ENCODE measurements around the gene IST1. TPM values are rescaled to one million over a fixed set of nuclear protein-coding genes. Genes with fewer than 3 reads are reported as not detected.

IST1 gene
- total RNA-seq, 1 donor from 2014 or later: 200 TPM

DNA sequence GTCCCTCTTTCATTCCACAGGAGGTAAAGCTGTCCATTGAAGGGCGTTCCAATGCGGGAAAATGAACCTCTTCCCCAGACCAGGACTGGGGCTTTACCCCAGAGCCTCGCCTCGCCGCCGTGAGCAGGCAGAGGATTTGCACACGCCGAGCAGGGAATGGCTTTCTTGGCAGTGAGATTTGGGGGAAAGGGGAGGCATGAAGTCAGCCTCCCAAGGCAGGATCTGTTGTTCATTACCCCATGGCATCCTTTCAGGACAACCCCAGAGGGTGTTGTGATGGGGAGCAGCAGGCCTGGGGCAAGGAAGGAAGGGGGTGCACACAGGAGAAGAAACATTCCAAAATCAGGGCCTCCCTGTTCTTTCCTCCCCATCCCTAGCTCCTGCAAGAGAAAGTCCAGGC, 43.6 kb upstream of the IST1 start:
- TF ChIP-seq, protein P1, sequence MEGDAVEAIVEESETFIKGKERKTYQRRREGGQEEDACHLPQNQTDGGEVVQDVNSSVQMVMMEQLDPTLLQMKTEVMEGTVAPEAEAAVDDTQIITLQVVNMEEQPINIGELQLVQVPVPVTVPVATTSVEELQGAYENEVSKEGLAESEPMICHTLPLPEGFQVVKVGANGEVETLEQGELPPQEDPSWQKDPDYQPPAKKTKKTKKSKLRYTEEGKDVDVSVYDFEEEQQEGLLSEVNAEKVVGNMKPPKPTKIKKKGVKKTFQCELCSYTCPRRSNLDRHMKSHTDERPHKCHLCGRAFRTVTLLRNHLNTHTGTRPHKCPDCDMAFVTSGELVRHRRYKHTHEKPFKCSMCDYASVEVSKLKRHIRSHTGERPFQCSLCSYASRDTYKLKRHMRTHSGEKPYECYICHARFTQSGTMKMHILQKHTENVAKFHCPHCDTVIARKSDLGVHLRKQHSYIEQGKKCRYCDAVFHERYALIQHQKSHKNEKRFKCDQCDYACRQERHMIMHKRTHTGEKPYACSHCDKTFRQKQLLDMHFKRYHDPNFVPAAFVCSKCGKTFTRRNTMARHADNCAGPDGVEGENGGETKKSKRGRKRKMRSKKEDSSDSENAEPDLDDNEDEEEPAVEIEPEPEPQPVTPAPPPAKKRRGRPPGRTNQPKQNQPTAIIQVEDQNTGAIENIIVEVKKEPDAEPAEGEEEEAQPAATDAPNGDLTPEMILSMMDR (IDR thresholded peaks at IDR 0.05): no peak
- ATAC-seq (no peak), DNase-seq (no peak)
- Histone ChIP-seq H3K27ac (no peak overlapping the region), H3K4me1 (peaks cover 11% of the 10 kb centered on the region), H3K4me3 (no peak overlapping the region), H3K27me3 (ENCODE audit: low read depth) (no peaks in the 10 kb centered on the region), H3K36me3 (peaks cover 79% of the 10 kb centered on the region), H3K9me3 (no peaks in the 10 kb centered on the region)
- intact Hi-C loops (cut with DNase I): no loop called here

DNA sequence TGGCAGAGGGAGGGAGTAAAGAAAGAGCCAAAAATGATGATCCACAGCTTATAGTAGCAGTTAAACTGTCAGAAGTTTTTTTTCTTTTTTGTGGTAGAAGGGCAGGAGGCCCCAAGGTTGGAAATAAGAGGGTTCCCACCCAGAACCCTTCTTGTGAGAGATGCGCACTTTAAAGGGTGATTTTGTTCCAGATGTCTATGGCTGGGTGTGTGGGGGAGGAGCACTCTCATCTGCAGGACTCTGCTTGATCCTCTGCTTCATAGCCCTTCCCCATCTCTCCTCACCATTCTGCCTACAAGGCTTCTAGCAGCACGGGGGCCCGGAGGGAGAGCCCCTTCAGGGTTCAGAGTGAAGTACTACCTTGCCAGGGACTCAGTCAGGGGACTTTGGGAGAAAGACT, 43.2 kb upstream of the IST1 start:
- H3K4me1 ChIP-seq: peaks cover 7% of the 10 kb centered on the region
- H3K4me3 ChIP-seq: no peak overlapping the region
- peaks cover 79% of the 10 kb centered on the region for H3K36me3 ChIP-seq
- H3K27ac ChIP-seq: no peak overlapping the region
- intact Hi-C loops (cut with DNase I): no loop called here
- ATAC-seq (no peak), DNase-seq (no peak)
- H3K9me3 ChIP-seq: no peaks in the 10 kb centered on the region
- TF ChIP-seq, protein P1 (IDR thresholded peaks at IDR 0.05): no peak
- H3K27me3 ChIP-seq (ENCODE audit: low read depth): no peaks in the 10 kb centered on the region

DNA sequence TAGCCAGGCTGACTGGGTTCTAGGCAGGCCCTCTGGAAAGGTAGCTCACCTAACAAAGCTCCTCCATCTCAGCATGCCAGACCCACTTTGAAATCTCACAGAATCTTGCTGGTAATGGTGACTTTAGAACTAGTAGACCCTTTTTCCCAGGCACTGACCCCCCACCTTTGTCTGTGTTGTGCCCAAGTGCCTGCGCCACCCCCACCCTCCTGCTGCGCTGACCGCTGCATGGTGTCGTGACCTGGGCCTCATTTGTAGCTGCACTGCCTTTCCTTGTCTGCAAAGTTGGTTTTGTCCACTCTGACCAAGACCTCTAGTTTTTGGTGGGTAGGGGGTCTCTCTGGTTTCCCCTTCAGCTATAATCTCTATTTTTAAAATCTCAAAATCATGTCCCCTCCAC, 42.8 kb upstream of the IST1 start:
- Histone ChIP-seq H3K36me3 (peaks cover 79% of the 10 kb centered on the region), H3K27ac (no peak overlapping the region), H3K4me1 (peaks cover 2% of the 10 kb centered on the region), H3K27me3 (ENCODE audit: low read depth) (no peaks in the 10 kb centered on the region), H3K4me3 (no peak overlapping the region), H3K9me3 (no peaks in the 10 kb centered on the region)
- DNase-seq (no peak), ATAC-seq (no peak)
- intact Hi-C loops (cut with DNase I): no loop called here
- TF ChIP-seq, protein P1 (IDR thresholded peaks at IDR 0.05): no peak

DNA sequence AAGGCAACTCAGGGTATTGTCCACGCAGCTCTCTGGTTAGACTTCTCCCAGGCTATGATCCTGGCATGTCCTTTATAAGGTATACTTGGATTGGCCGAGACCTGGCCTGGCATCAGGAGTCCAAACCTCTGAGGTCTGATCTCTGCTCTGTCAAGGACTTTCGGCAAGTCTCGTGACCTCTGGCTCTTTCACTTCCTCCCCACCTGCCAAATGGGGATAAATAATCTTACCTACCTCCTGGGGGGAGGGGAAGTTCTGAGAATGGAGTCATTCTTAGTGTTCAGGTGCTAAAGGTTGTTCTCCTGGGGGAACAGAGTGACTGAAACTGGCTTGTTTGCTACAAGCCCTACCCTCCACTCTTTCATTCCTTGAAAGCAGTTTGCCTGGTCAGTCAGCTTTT, 41.9 kb upstream of the IST1 start:
- TF ChIP-seq, protein P1 (IDR thresholded peaks at IDR 0.05): no peak
- H3K9me3 ChIP-seq: no peaks in the 10 kb centered on the region
- DNase-seq: no peak

DNA sequence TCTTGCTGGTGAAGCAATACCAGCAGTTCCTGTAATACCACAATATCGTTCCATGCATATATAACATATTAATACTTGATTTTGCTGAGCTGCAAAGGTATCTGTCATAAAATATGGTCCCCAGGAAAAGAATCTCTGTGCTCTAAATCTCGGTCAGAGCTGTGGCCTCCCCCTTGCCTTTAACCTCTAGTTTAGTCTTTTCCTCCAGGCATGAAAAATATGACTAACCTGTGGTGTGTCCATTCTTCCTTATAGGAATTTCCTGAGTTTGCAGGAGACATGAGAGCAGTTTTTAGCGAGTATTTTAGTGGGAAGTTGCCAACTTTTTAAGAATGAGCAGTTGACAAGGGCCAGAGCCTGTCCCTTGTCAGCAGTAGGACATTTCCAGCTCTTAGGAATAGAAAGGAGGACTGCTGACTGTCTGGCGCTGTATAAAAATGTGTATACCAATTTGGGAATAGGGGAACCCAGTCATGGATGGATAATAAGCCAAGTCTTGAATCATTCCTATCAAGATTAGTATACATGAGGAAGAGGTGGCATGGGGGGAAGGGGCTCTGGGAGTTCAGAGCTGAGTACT, 40.9 kb upstream of the IST1 start:
- Histone ChIP-seq H3K4me1 (peaks cover 5% of the 10 kb centered on the region), H3K27ac (no peak overlapping the region), H3K4me3 (no peak overlapping the region), H3K9me3 (no peaks in the 10 kb centered on the region), H3K36me3 (peaks cover 66% of the 10 kb centered on the region), H3K27me3 (ENCODE audit: low read depth) (no peaks in the 10 kb centered on the region)
- ATAC-seq: no peak
- intact Hi-C loops (cut with DNase I): no loop called here
- TF ChIP-seq, protein P1 (IDR thresholded peaks at IDR 0.05): no peak
- DNase-seq: no peak

More for the DNA sequence above, 41.9 kb upstream of the IST1 start:
- no peak overlapping the region for H3K27ac ChIP-seq
- no peak overlapping the region for H3K4me3 ChIP-seq
- H3K36me3 ChIP-seq: peaks cover 73% of the 10 kb centered on the region
- ATAC-seq: no peak
- H3K27me3 ChIP-seq (ENCODE audit: low read depth): no peaks in the 10 kb centered on the region
- no peaks in the 10 kb centered on the region for H3K4me1 ChIP-seq
- intact Hi-C loops (cut with DNase I): no loop called here
